MM.1S (cell line): ENCODE measurements around the gene LMF1.
"Not testable (repeated sequence)": the region's sequence is repeated elsewhere in the genome, so short reads cannot be mapped to it uniquely, and the experiment has no call there.

ENCODE experiments used
- DNase-seq: peaks from one replicate; pipeline ENCODE4 v3.0.0-alpha.2; 2015
- H2AFZ ChIP-seq: fragments of 300-600 bp; sonication (generic); 2 replicates; pipeline ENCODE4 v1.6.0; 2016; ENCODE audit warnings: antibody characterized with exemption, low read length
- H3F3A ChIP-seq: fragments of 300-600 bp; sonication (generic); 2 replicates; pipeline ENCODE4 v1.6.1; 2016; ENCODE audit warnings: mild to moderate bottlenecking, antibody characterized with exemption, low read length, moderate library complexity, mixed read lengths; ENCODE audit not compliant: insufficient read depth
- H3K27ac ChIP-seq: fragments of 300-600 bp; sonication (generic); 2 replicates; pipeline ENCODE4 v1.5.1; 2016; ENCODE audit warnings: mild to moderate bottlenecking, low read length
- H3K27me3 ChIP-seq: fragments of 300-600 bp; sonication (generic); replicated peaks from 2 replicates; pipeline ENCODE4 v1.6.0; 2016; ENCODE audit warnings: low read length; ENCODE audit not compliant: insufficient read depth
- H3K36me3 ChIP-seq: fragments of 300-600 bp; sonication (generic); replicated peaks from 2 replicates; pipeline ENCODE4 v1.6.1; 2016; ENCODE audit warnings: mild to moderate bottlenecking, low read length, mixed read lengths; ENCODE audit not compliant: insufficient read depth
- H3K4me1 ChIP-seq: fragments of 300-600 bp; sonication (generic); 2 replicates; pipeline ENCODE4 v1.6.1; 2016; ENCODE audit warnings: low read length, mixed read lengths
- H3K4me2 ChIP-seq: fragments of 300-600 bp; sonication (generic); 2 replicates; pipeline ENCODE4 v1.6.0; 2016; ENCODE audit warnings: low read depth, low read length
- H3K4me3 ChIP-seq: fragments of 300-600 bp; sonication (generic); 2 replicates; pipeline ENCODE4 v1.5.1; 2016; ENCODE audit warnings: low read length, mixed read lengths
- H3K79me2 ChIP-seq: fragments of 300-600 bp; sonication (generic); 2 replicates; pipeline ENCODE4 v1.6.1; 2016; ENCODE audit warnings: mixed run types, low read length, mixed read lengths
- H3K9ac ChIP-seq: fragments of 300-600 bp; sonication (generic); 2 replicates; pipeline ENCODE4 v1.6.1; 2016; ENCODE audit warnings: low read length, mixed read lengths
- H3K9me2 ChIP-seq: fragments of 300-600 bp; sonication (generic); replicated peaks from 2 replicates; pipeline ENCODE4 v1.6.1; 2016; ENCODE audit warnings: mild to moderate bottlenecking, low read length, mixed read lengths; ENCODE audit not compliant: insufficient read depth
- H3K9me3 ChIP-seq: fragments of 300-600 bp; sonication (generic); replicated peaks from 2 replicates; pipeline ENCODE4 v1.6.1; 2016; ENCODE audit warnings: mild to moderate bottlenecking, low read length, mixed read lengths; ENCODE audit not compliant: insufficient read depth
- H4K20me1 ChIP-seq: fragments of 300-600 bp; sonication (generic); 2 replicates; pipeline ENCODE4 v1.6.1; 2016; ENCODE audit warnings: mild to moderate bottlenecking, low read length, moderate library complexity, mixed read lengths; ENCODE audit not compliant: insufficient read depth
- CTCF ChIP-seq: fragments of 300-600 bp; sonication (generic); IDR thresholded peaks from 2 replicates; pipeline ENCODE4 v1.5.1; 2016; ENCODE audit warnings: antibody characterized with exemption, low read length, mixed read lengths
- EZH2 ChIP-seq: fragments of 300-600 bp; sonication (generic); optimal IDR thresholded peaks from 2 replicates; pipeline ENCODE3; 2017; ENCODE audit warnings: low read depth, mild to moderate bottlenecking, antibody characterized with exemption, low read length, mixed read lengths
- EZH2phosphoT487 ChIP-seq: fragments of 300-600 bp; sonication (generic); IDR thresholded peaks from 2 replicates; pipeline ENCODE4 v1.6.1; 2018; ENCODE audit warnings: antibody characterized with exemption, low read length

Gene LMF1

GRCh38 chr16:962366-962765 is 8.4 kb downstream of the LMF1 start:
- Histone ChIP-seq H3K36me3 (no peaks in the 10 kb centered on the region), H2AFZ (no peak overlapping the region), H3K27ac (no peak overlapping the region), H3K79me2 (no peaks in the 10 kb centered on the region), H3F3A (no peaks in the 10 kb centered on the region), H3K9ac (no peak overlapping the region), H3K9me2 (no peaks in the 10 kb centered on the region), H3K27me3 (peaks cover 74% of the 10 kb centered on the region), H3K4me1 (no peaks in the 10 kb centered on the region), H3K4me2 (no peak overlapping the region), H4K20me1 (no peaks in the 10 kb centered on the region), H3K9me3 (no peaks in the 10 kb centered on the region), H3K4me3 (no peak overlapping the region)
- TF ChIP-seq EZH2 (no peak), CTCF (no peak), EZH2phosphoT487 (no peak)
- DNase-seq = no peak

GRCh38 chr16:959232-960040 is 11.3 kb downstream of the LMF1 start:
- Histone ChIP-seq H3F3A (no peaks in the 10 kb centered on the region), H4K20me1 (no peaks in the 10 kb centered on the region), H3K79me2 (no peaks in the 10 kb centered on the region), H3K9me2 (no peaks in the 10 kb centered on the region), H3K4me1 (no peaks in the 10 kb centered on the region), H3K36me3 (no peaks in the 10 kb centered on the region), H3K27me3 (peaks cover 53% of the 10 kb centered on the region), H3K9ac (no peak overlapping the region), H3K27ac (no peak overlapping the region), H3K4me2 (no peak overlapping the region), H3K9me3 (no peaks in the 10 kb centered on the region), H2AFZ (no peak overlapping the region), H3K4me3 (no peak overlapping the region)
- no peak for TF ChIP-seq EZH2phosphoT487
- no peak for TF ChIP-seq CTCF
- TF ChIP-seq EZH2 = no peak
- no peak for DNase-seq

- not testable (repeated sequence) for H3K9me3 ChIP-seq, H3K9ac ChIP-seq, H3K79me2 ChIP-seq, H4K20me1 ChIP-seq, DNase-seq, H3F3A ChIP-seq, H3K27ac ChIP-seq, H3K4me2 ChIP-seq, H3K36me3 ChIP-seq, H3K4me1 ChIP-seq, H3K4me3 ChIP-seq, H3K9me2 ChIP-seq, H2AFZ ChIP-seq
- peaks cover 40% of the 10 kb centered on the region for H3K27me3 ChIP-seq
These were observed 15.0 kb downstream of the LMF1 start for GRCh38 chr16:955766-956165.

- H3K4me2 ChIP-seq, H3K9me3 ChIP-seq, H3K4me1 ChIP-seq, H3K27ac ChIP-seq, H3K79me2 ChIP-seq, H3K9me2 ChIP-seq, H3K9ac ChIP-seq, H3K4me3 ChIP-seq, H3K36me3 ChIP-seq, H3F3A ChIP-seq, H4K20me1 ChIP-seq, H2AFZ ChIP-seq, DNase-seq: not testable (repeated sequence)
- peaks cover 28% of the 10 kb centered on the region for H3K27me3 ChIP-seq
These were observed 17.0 kb downstream of the LMF1 start for GRCh38 chr16:953818-954217.
